Measurements from ENCODE around the gene MLF2.
"Not testable (repeated sequence)": the region's sequence is repeated elsewhere in the genome, so short reads cannot be mapped to it uniquely, and the experiment has no call there.

The MLF2 gene

GRCh38 chr12:6734506-6735387, 18.2 kb downstream of the MLF2 start:
- no peak for DNase-seq (ENCODE audit: low spot score)

GRCh38 chr12:6730169-6730568, 22.8 kb downstream of the MLF2 start:
- no peak for DNase-seq (ENCODE audit: low spot score)

GRCh38 chr12:6729186-6729585, 23.8 kb downstream of the MLF2 start:
- DNase-seq (ENCODE audit: low spot score): no peak

- no peak for DNase-seq (ENCODE audit: low spot score)
Measured at GRCh38 chr12:6725350-6725749, 27.6 kb downstream of the MLF2 start.

- no peak for DNase-seq (ENCODE audit: low spot score)
Measured at GRCh38 chr12:6724409-6724797, 28.5 kb downstream of the MLF2 start.

GRCh38 chr12:6723607-6724408, 29.1 kb downstream of the MLF2 start, which contains the start of gene COPS7A:
COPS7A (plus strand) TSS chr12:6724046; CDS start chr12:6724657, 611 bp downstream.
- peak; percentile 99 for DNase-seq (ENCODE audit: low spot score)

- no peak for DNase-seq (ENCODE audit: low spot score)
Measured at GRCh38 chr12:6722863-6723262, 30.1 kb downstream of the MLF2 start.

GRCh38 chr12:6716874-6717437, 36.0 kb downstream of the MLF2 start:
- no peak for DNase-seq (ENCODE audit: low spot score)

GRCh38 chr12:6716031-6716873, 36.7 kb downstream of the MLF2 start:
- DNase-seq (ENCODE audit: low spot score): not testable (repeated sequence)

GRCh38 chr12:6708960-6709394, 44.0 kb downstream of the MLF2 start:
- DNase-seq (ENCODE audit: low spot score): no peak

GRCh38 chr12:6708351-6708750, 44.6 kb downstream of the MLF2 start:
- DNase-seq (ENCODE audit: low spot score): not testable (repeated sequence)

- no peak for DNase-seq (ENCODE audit: low spot score)
Measured at GRCh38 chr12:6703631-6704030, 49.3 kb downstream of the MLF2 start.

GRCh38 chr12:6701078-6701768, 51.7 kb downstream of the MLF2 start:
- DNase-seq (ENCODE audit: low spot score): no peak

GRCh38 chr12:6700646-6701051, 52.3 kb downstream of the MLF2 start, which contains the start of gene PIANP:
PIANP (minus strand) TSS chr12:6700815; CDS start chr12:6698061, 2,754 bp downstream.
- peak; percentile 31 for DNase-seq (ENCODE audit: low spot score)

GRCh38 chr12:6699989-6700645, 52.8 kb downstream of the MLF2 start:
- DNase-seq (ENCODE audit: low spot score): no peak

GRCh38 chr12:6699259-6699988, 53.5 kb downstream of the MLF2 start:
- no peak for DNase-seq (ENCODE audit: low spot score)

GRCh38 chr12:6698352-6699046, 54.4 kb downstream of the MLF2 start:
- no peak for DNase-seq (ENCODE audit: low spot score)
